AG04449 (cell line): ENCODE results near the gene ACTRT3.
A peak's percentile ranks its signal among the peaks of the same experiment; 100 is the strongest.

Experiments used
- CTCF ChIA-PET: fragments of 350-600 bp; formaldehyde crosslinking; extraction: SDS; loops from one replicate; lab custom pipeline; 2021; ENCODE audit warnings: antibody characterized with exemption; lab: Yijun Ruan, JAX
- POLR2A ChIA-PET: fragments of 400-600, 350-600 bp; formaldehyde crosslinking; extraction: SDS; loops from one replicate; lab custom pipeline; 2020; ENCODE audit warnings: antibody characterized with exemption, inconsistent platforms; lab: Yijun Ruan, JAX
- DNase-seq: peaks from one replicate; pipeline ENCODE4 v3.0.0-alpha.2; 2010; ENCODE audit warnings: low read depth, low spot score
- H3K4me3 ChIP-seq: 2 replicates; pipeline ENCODE4 v1.5.1; 2011; ENCODE audit warnings: low read depth, mild to moderate bottlenecking, control low read depth, low read length
- TF ChIP-seq, protein P1 (sequence below): IDR thresholded peaks from one replicate; pipeline ENCODE4 v1.5.1; 2011; ENCODE audit warnings: mild to moderate bottlenecking, moderate library complexity, low read length, control low read depth, inconsistent platforms; ENCODE audit not compliant: insufficient read depth; ENCODE audit errors: missing control alignments

The ACTRT3 gene

GRCh38 chr3:169777822-169778221, 8.5 kb upstream of the ACTRT3 start:
- CTCF ChIA-PET, result interaction anchor here (1.8 kb wide), 1 partner anchor 15 kb away, joined by 8 read pairs; no protein-coding TSS in a partner anchor
- POLR2A ChIA-PET, result no interaction called here
- TF ChIP-seq, protein P1, sequence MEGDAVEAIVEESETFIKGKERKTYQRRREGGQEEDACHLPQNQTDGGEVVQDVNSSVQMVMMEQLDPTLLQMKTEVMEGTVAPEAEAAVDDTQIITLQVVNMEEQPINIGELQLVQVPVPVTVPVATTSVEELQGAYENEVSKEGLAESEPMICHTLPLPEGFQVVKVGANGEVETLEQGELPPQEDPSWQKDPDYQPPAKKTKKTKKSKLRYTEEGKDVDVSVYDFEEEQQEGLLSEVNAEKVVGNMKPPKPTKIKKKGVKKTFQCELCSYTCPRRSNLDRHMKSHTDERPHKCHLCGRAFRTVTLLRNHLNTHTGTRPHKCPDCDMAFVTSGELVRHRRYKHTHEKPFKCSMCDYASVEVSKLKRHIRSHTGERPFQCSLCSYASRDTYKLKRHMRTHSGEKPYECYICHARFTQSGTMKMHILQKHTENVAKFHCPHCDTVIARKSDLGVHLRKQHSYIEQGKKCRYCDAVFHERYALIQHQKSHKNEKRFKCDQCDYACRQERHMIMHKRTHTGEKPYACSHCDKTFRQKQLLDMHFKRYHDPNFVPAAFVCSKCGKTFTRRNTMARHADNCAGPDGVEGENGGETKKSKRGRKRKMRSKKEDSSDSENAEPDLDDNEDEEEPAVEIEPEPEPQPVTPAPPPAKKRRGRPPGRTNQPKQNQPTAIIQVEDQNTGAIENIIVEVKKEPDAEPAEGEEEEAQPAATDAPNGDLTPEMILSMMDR, result no peak

GRCh38 chr3:169774186-169774585, 4.8 kb upstream of the ACTRT3 start:
- CTCF ChIA-PET, result interaction anchor here (0.8 to 1.4 kb wide), 2 partner anchors 11 to 69 kb away, joined by 3 to 5 read pairs; no protein-coding TSS in a partner anchor
- no peak for DNase-seq

More at GRCh38 chr3:169777822-169778221, 8.5 kb upstream of the ACTRT3 start:
- DNase-seq, result no peak
- no peak overlapping the region for H3K4me3 ChIP-seq

GRCh38 chr3:169772897-169773816, 3.8 kb upstream of the ACTRT3 start, which contains the start of gene MYNN:
MYNN (plus strand) TSS chr3:169773396; CDS start chr3:169774296, 900 bp downstream.
- CTCF ChIA-PET, result interaction anchor here (0.8 to 2.1 kb wide), 5 partner anchors 8 to 415 kb away, joined by 3 to 9 read pairs (median 5); no protein-coding TSS in a partner anchor
- H3K4me3 ChIP-seq, result peak within 1 kb of the TSS; percentile 98
- no peak for DNase-seq
- POLR2A ChIA-PET, result interaction anchor here (0.7 to 1.8 kb wide), 3 partner anchors 10 to 552 kb away, joined by 3 to 6 read pairs (median 4); partner anchors contain the start of gene SEC62
- TF ChIP-seq, protein P1, result no peak

More at GRCh38 chr3:169774186-169774585, 4.8 kb upstream of the ACTRT3 start:
- TF ChIP-seq, protein P1, result no peak
- peak overlapping the region; percentile 98 for H3K4me3 ChIP-seq
- POLR2A ChIA-PET, result no interaction called here

DNA sequence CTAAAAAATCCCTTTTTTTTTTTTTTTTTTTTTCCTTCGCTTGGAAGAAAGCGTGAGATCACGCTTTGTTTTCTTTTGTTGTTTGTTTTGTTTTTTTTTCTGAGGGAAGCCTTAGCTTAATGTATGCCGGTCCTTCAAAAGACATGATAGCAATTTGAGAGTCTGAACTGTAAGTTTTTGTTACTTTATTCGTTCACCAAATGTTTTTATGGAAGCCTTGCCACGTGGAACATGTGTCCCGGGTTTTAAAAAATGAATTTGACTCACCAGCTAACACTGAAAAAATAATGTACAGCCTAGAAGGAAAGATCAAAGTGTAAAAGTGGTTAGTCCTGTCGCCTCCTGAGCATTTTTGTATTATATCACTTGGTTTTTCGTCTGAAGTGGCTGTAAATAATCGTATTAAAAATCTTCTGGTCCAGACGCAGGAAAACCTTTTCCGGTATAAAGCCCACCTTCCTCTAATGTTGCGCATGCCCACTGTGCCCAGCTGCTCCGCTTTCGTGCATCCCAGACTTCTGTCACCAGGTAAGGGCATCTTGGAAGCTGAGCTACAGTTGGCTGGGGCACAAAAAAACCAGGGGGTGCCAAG, 3.0 kb upstream of the ACTRT3 start:
- H3K4me3 ChIP-seq, result peak overlapping the region; percentile 98
- ChIA-PET POLR2A (interaction anchor here (0.7 to 1.8 kb wide), 3 partner anchors 9 to 551 kb away, joined by 3 to 6 read pairs (median 4); partner anchors contain the start of gene SEC62), CTCF (interaction anchor here (0.8 to 2.1 kb wide), 4 partner anchors 9 to 416 kb away, joined by 3 to 9 read pairs (median 4); no protein-coding TSS in a partner anchor)
- TF ChIP-seq, protein P1, result no peak
- no peak for DNase-seq

- no peak for DNase-seq
- TF ChIP-seq, protein P1, result no peak
- CTCF ChIA-PET, result interaction anchor here (0.8 to 2.1 kb wide), 3 partner anchors 8 to 417 kb away, joined by 4 to 9 read pairs (median 5); no protein-coding TSS in a partner anchor
- peak overlapping the region; percentile 98 for H3K4me3 ChIP-seq
- POLR2A ChIA-PET, result interaction anchor here (1.4 to 1.8 kb wide), 2 partner anchors 8 to 195 kb away, joined by 4 to 6 read pairs; partner anchors contain the start of gene SEC62
Measured at GRCh38 chr3:169771497-169772304, 2.3 kb upstream of the ACTRT3 start.
